Measurements from ENCODE around the gene UBE4B. TPM values are rescaled to one million over a fixed set of nuclear protein-coding genes. Genes with fewer than 3 reads are reported as not detected.
"Not testable (repeated sequence)": the region's sequence is repeated elsewhere in the genome, so short reads cannot be mapped to it uniquely, and the experiment has no call there.

Gene UBE4B
- total RNA-seq, 1 experiment from 2014 or later, result 80.8 TPM

GRCh38 chr1:10220200-10220599, 187.4 kb downstream of the UBE4B start:
- TF ChIP-seq ESRRA (CRISPR knock-in tag; IDR thresholded peaks at IDR 0.05; ENCODE audit: borderline replicate concordance), result no peak
- no peak for TF ChIP-seq JAZF1 (CRISPR knock-in tag; IDR thresholded peaks at IDR 0.05)
- no peak for TF ChIP-seq E2F1 (CRISPR knock-in tag; IDR thresholded peaks at IDR 0.05)
- no peak for TF ChIP-seq ETV6 (CRISPR knock-in tag; IDR thresholded peaks at IDR 0.05)
- no peak for TF ChIP-seq ZNF281 (CRISPR knock-in tag; IDR thresholded peaks at IDR 0.05)
- no peak for TF ChIP-seq AR (CRISPR knock-in tag; IDR thresholded peaks at IDR 0.05)
- TF ChIP-seq E2F4 (CRISPR knock-in tag; IDR thresholded peaks at IDR 0.05; ENCODE audit: borderline replicate concordance, low read depth), result no peak
- no peak for TF ChIP-seq NFE2L1 (CRISPR knock-in tag; IDR thresholded peaks at IDR 0.05)
- TF ChIP-seq NR3C1 (CRISPR knock-in tag; conservative IDR thresholded peaks at IDR 0.05; ENCODE audit: low read depth), result no peak
- ATAC-seq (no peak), DNase-seq (ENCODE audit: low spot score) (no peak)
- peaks cover 15% of the 10 kb centered on the region for H3K9me3 Mint-ChIP-seq
- ChIA-PET CTCF (interaction anchor here (1.4 to 3.3 kb wide), 2 partner anchors 10 to 118 kb away, joined by 3 to 21 read pairs; partner anchors contain the start of gene KIF1B), POLR2A (no interaction called here)
- no peak overlapping the region for H3K27ac Mint-ChIP-seq
- no peaks in the 10 kb centered on the region for H3K27me3 Mint-ChIP-seq (ENCODE audit: low read depth)
- H3K4me1 Mint-ChIP-seq, result peaks cover 13% of the 10 kb centered on the region
- H3K4me3 Mint-ChIP-seq, result no peak overlapping the region
- peaks cover 27% of the 10 kb centered on the region for H3K36me3 Mint-ChIP-seq

- H3K27me3 Mint-ChIP-seq (ENCODE audit: low read depth); H3K4me3 Mint-ChIP-seq; DNase-seq (ENCODE audit: low spot score); H3K27ac Mint-ChIP-seq; ATAC-seq; POLR2A ChIA-PET: not testable (repeated sequence)
- Mint-ChIP-seq H3K9me3 (peaks cover 19% of the 10 kb centered on the region), H3K36me3 (peaks cover 31% of the 10 kb centered on the region), H3K4me1 (peaks cover 13% of the 10 kb centered on the region)
- CTCF ChIA-PET, result interaction anchor here (1.4 to 3.3 kb wide), 2 partner anchors 11 to 118 kb away, joined by 3 to 21 read pairs; partner anchors contain the start of gene KIF1B
Measured at GRCh38 chr1:10220657-10221056, 187.9 kb downstream of the UBE4B start.

- no peak for TF ChIP-seq ERG (CRISPR knock-in tag; IDR thresholded peaks at IDR 0.05)
- TF ChIP-seq TCF7 (CRISPR knock-in tag; IDR thresholded peaks at IDR 0.05; ENCODE audit: low read depth), result no peak
- no peak for TF ChIP-seq FOXK1 (CRISPR knock-in tag; IDR thresholded peaks at IDR 0.05)
- TF ChIP-seq SMAD4 (CRISPR knock-in tag; IDR thresholded peaks at IDR 0.05), result no peak
- no peak for TF ChIP-seq ELF4 (CRISPR knock-in tag; IDR thresholded peaks at IDR 0.05; ENCODE audit: low read depth)
- no peak for TF ChIP-seq OVOL2 (CRISPR knock-in tag; IDR thresholded peaks at IDR 0.05; ENCODE audit: borderline replicate concordance)
- Mint-ChIP-seq H3K36me3 (peaks cover 32% of the 10 kb centered on the region), H3K4me3 (no peak overlapping the region), H3K4me1 (no peaks in the 10 kb centered on the region), H3K27me3 (ENCODE audit: low read depth) (no peaks in the 10 kb centered on the region; the same call in 1 of the 2 replicates), H3K27ac (peak overlapping the region; percentile 3; the same call in 1 of the 2 replicates), H3K9me3 (peaks cover 20% of the 10 kb centered on the region)
- no peak for DNase-seq (ENCODE audit: low spot score)
- CTCF ChIA-PET, result interaction anchor here (5.5 kb wide), 1 partner anchor 16 kb away, joined by 27 read pairs; the partner anchor contains the start of gene KIF1B
- ATAC-seq, result no peak
- POLR2A ChIA-PET, result no interaction called here
Measured at GRCh38 chr1:10225573-10225972, 192.8 kb downstream of the UBE4B start.

Data from WTC11 (cell line).